GM19395 (cell line): ENCODE data around the gene MYLIP.

Experiments
- ATAC-seq: cut with Tn5 transposase; IDR thresholded peaks from one replicate; pipeline ENCODE4 v1.9.1; 2021; ENCODE audit warnings: mild to moderate bottlenecking, moderate library complexity; ENCODE audit not compliant: unreplicated experiment

The MYLIP gene

GRCh38 chr6:16137451-16137801, 8.5 kb downstream of the MYLIP start:
- no peak for ATAC-seq

GRCh38 chr6:16139556-16139955, 10.7 kb downstream of the MYLIP start:
- no peak for ATAC-seq

DNA sequence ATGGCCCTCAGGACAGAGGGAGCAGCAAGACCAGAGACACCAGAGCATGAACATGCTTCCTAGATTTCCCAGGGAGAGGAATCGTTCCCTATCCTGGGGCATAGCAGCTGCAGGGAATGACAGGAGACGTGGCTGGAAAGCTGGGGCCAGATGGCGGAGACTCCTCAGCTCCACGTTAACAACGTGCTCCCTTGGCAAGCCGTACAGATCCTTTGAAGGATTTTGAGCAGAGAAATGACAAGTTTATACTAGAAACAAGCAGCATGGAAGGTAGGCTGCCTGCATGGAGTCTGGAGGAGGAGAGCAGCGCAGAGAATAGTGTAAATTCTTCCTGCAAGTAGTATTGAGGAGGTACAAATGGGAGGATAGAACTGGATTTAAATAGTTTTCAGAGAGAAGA, 11.7 kb downstream of the MYLIP start:
- no peak for ATAC-seq

- ATAC-seq: no peak
Measured at GRCh38 chr6:16141514-16141913, 12.6 kb downstream of the MYLIP start.

- ATAC-seq: no peak
Measured at GRCh38 chr6:16145038-16145437, 16.2 kb downstream of the MYLIP start.

DNA sequence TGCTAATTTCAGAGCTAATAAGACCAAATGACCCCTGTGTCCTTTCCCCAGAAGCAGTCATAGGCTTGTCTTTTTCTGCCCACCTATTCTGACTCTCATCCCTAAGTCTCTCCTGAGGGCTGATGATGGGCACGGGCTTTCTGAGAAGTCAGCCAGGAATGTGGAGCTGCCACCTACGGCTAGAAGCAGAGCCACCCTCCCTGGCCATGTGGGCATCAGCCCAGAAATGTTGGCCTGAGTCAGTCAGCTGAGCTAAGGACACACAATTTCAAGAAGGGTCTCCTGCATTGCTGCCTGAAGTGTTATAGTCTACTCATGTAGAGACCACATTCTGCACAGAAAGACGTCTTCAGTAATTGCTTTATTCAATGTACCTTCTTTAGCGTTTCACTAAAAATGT, 17.1 kb downstream of the MYLIP start:
- ATAC-seq: no peak

GRCh38 chr6:16146527-16146955, 17.7 kb downstream of the MYLIP start:
- no peak for ATAC-seq

DNA sequence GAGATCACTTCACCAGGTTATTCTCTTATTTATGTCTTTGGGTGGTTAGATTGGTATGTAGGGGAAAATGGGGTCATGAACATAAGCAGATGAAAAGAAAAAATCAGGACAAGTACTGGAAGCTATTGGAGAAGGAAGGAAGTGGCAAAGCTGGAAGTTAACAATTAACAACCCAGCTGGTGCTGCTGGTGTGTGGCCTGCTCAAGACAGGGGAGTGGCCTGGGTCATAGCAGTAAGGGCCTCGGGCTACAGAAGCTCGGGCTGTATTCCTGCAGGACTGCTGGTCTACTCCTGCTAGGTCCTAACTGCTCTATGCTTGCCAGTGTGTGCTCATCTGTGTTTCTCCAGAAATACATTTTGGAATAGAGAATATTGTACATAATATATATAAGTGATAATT, 19.6 kb downstream of the MYLIP start:
- ATAC-seq: no peak

GRCh38 chr6:16149305-16149704, 20.4 kb downstream of the MYLIP start:
- ATAC-seq: no peak

DNA sequence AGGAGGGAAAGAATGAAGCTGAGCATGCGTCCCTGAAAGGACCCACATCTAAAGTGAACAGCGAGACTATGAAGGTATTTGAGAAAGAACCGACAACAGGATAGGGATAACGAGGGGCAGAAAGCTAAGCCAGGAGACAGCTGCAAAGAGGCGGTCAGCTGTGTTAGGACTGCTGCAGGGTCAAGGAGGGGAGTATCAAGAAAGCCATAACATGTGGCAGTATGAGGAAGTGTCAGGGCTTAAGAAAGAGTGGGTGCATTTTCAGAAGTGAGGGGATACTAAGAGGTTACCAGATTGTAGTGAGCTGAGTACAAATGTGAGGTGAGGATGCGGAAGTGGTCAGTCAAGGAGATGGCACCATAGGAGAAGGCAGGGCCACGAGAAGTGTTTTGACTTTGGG, 21.2 kb downstream of the MYLIP start:
- ATAC-seq: no peak

DNA sequence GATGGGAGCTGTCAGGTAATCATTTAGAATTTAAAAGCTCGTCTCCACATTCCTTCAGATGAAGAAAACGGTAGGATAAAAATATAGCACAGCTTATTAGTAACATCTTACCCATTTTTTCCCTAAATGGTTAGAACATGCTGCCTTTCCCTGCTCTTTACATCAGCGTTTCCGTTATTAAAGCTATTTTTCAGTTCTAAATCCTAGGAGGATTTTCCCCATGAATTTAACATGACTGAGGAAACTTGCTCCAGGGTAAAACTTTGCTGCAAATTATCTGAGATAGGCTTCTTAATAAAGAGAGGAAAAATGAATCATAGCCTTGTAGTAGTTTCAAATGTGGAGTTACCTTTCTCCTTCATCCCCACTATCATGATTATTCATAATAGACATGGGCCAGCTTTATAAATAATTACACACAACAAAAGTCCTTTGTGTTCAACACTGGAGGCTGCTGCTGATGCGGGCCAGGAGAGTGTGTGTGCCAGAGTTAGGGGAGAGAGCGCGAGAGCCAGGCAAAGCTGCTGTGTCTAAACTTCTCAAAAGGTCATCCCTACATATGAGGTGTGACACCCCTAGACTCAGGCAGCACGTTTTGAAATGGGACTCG, 24.4 kb downstream of the MYLIP start:
- ATAC-seq: no peak

DNA sequence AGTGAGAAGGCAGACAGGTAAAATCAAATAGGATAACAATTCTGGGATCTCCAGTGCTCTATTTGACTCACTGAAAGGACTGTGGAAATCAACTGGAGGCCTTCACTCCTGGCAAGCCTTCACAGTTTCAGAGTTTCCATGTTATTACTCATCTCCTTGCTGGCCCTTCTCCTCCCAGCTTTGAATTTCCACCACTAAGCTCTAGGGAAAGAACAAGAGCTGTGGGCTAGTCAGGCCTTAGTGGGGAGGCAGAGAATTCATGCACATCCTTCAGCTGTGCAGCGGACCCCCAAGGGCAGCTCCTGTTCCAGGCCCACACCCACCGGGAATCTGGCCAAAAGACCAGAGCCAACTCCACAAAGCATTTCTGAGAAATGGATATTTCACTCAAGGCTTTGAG, 26.0 kb downstream of the MYLIP start:
- no peak for ATAC-seq

GRCh38 chr6:16157492-16157891, 28.6 kb downstream of the MYLIP start:
- no peak for ATAC-seq

DNA sequence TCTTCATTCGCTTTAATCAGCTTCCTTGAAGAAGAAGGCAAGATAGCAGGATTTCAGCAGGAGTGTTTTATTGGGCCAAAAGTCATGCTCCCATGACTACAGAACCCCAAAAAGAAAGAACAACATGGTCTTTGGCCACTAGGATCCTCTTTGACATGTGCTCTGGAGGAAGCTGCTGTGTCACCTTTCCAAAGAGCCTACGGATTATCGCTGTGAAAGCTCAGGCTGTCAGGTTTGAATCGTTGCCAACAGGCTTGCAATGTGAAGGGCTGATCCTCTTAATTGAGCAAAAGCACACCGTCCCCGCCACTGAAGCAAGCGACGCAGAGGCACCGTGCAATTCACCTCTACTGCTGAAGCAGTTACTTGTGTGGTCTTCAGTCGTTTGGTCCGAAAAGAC, 29.0 kb downstream of the MYLIP start:
- no peak for ATAC-seq

GRCh38 chr6:16158943-16159557, 30.2 kb downstream of the MYLIP start:
- ATAC-seq: no peak

GRCh38 chr6:16160794-16161193, 31.9 kb downstream of the MYLIP start:
- ATAC-seq: no peak

- ATAC-seq: no peak
Measured at GRCh38 chr6:16162003-16162402, 33.1 kb downstream of the MYLIP start.

DNA sequence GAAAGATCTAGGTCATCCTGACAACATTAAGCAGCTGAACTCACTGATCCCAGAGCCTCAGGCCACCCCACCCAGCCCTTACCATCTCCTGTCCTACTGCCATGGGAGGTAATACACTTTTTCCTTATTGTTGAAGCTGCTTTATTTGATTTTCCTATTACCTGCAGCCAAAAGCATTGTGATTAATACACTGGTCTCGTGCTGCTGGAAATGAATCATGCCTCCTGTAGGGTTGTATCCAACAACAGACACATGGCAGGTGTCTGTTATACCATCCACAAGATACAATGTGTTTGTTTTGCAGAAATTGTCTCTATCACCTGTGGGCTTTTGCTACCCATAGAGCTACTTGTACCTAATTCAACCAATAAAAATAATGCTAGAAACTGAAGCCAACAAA, 34.2 kb downstream of the MYLIP start:
- ATAC-seq: no peak

- ATAC-seq: no peak
Measured at GRCh38 chr6:16163535-16164300, 34.8 kb downstream of the MYLIP start.

GRCh38 chr6:16165641-16166040, 36.8 kb downstream of the MYLIP start:
- no peak for ATAC-seq

DNA sequence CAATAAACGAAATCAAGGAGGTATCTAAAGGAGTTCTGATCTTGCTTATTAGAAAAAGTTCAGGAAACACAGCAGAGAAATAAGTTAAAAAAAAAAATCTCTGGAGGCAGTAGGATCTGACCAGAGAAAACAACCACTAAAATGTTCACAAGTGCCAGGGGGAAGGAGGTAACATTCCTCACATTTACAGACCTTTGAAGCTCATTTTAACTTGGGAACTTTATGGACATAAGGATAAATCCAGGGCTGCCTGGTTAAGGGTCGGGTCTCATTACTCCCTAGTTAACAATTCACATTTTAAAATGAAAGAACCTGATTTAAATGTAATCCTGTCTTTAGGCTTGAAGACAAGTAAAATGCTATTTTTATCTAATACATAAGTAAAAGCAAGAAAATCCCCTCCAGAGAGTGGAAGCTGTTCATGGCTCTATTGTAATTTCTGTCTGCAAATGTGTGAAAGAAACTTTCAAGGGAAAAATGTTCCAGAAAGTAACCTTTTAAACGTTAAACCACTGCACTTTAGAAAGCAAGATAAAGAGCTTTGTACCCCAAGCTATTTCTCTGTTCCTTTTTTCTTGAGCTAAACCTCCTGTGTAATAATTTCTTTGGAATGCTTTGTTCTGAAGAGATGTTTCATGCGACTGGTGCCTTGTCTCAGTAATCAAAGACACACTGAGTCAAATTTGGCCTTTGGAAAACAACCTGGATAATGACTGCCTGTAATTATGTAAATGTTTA, 38.2 kb downstream of the MYLIP start:
- no peak for ATAC-seq

DNA sequence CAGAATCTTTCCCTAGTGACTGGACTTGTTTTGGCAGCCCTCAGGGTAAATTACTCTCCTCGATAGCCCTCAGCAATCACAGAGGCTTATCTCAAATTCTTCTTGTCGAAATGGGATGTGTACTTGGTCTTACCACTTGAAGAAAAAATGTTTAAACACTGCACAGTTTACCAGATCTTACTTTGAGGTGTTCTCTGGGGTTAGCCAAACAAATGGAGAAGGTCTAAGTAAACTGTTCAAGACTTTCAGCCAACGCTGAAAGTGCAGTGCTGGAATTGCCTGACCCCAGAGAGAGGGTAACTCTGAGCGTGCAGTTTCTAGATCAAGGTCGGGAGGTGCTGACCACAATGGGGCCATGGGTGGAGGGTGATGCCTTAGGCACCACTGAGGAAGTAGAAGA, 39.2 kb downstream of the MYLIP start:
- no peak for ATAC-seq
